ENCODE measurements around the gene CHAT.

Gene CHAT

DNA sequence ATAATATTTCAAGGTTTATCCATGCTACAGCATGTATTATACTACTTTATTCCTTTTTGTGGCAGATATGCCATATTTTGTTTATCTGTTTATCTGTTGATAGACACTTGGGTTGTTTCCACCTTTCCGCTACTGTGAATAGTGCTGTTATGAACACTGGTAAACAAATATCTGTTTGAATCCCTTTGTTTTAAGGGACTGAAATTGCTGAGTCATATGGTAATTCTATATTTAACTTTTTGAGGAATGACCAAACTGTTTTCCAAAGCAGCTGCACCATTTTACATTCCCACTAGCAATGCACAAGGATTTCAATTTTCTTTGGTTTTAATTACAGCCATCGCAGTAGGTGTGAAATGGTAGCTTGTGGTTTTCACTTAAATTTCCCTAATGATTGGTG, 69.0 kb downstream of the CHAT start:
- Histone ChIP-seq H3K36me3 (ENCODE audit: control insufficient read depth in 2 of 2, insufficient read depth in 1 of 2, low read length in 2 of 2) (no peaks in the 10 kb centered on the region), H3K9me3 (ENCODE audit: control insufficient read depth, insufficient read depth, low read depth, low read length) (no peaks in the 10 kb centered on the region), H3K4me1 (ENCODE audit: control insufficient read depth, insufficient read depth, low read length) (peaks cover 3% of the 10 kb centered on the region; the same call in 1 of the 2 replicates), H3K27ac (ENCODE audit: extremely low read depth, low read depth, low read length) (no peak overlapping the region), H3K4me3 (ENCODE audit: low read depth, low read length) (no peak overlapping the region)
- CTCF ChIA-PET: no interaction called here
- TF ChIP-seq ZBTB1 (tag by site-specific recombination; IDR thresholded peaks at IDR 0.05) (no peak), ZNF341 (tag by site-specific recombination; IDR thresholded peaks at IDR 0.05; ENCODE audit: low read depth) (no peak), ZNF560 (tag by site-specific recombination; IDR thresholded peaks at IDR 0.05; ENCODE audit: borderline replicate concordance) (no peak), TRIM28 (IDR thresholded peaks at IDR 0.05; ENCODE audit: borderline replicate concordance, low read length) (no peak), ZFP3 (tag by site-specific recombination; IDR thresholded peaks at IDR 0.05; ENCODE audit: low read depth) (no peak), OSR2 (tag by site-specific recombination; IDR thresholded peaks at IDR 0.05) (no peak), ZBTB21 (tag by site-specific recombination; IDR thresholded peaks at IDR 0.05) (no peak), ZNF600 (tag by site-specific recombination; IDR thresholded peaks at IDR 0.05) (no peak), ZNF2 (tag by site-specific recombination; IDR thresholded peaks at IDR 0.05) (no peak), SP2 (tag by site-specific recombination; IDR thresholded peaks at IDR 0.05) (no peak), ZFP37 (tag by site-specific recombination; IDR thresholded peaks at IDR 0.05) (no peak)
- TF ChIP-seq, protein P1, sequence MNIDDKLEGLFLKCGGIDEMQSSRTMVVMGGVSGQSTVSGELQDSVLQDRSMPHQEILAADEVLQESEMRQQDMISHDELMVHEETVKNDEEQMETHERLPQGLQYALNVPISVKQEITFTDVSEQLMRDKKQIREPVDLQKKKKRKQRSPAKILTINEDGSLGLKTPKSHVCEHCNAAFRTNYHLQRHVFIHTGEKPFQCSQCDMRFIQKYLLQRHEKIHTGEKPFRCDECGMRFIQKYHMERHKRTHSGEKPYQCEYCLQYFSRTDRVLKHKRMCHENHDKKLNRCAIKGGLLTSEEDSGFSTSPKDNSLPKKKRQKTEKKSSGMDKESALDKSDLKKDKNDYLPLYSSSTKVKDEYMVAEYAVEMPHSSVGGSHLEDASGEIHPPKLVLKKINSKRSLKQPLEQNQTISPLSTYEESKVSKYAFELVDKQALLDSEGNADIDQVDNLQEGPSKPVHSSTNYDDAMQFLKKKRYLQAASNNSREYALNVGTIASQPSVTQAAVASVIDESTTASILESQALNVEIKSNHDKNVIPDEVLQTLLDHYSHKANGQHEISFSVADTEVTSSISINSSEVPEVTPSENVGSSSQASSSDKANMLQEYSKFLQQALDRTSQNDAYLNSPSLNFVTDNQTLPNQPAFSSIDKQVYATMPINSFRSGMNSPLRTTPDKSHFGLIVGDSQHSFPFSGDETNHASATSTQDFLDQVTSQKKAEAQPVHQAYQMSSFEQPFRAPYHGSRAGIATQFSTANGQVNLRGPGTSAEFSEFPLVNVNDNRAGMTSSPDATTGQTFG (tag by site-specific recombination; IDR thresholded peaks at IDR 0.05; ENCODE audit: borderline replicate concordance): no peak
- TF ChIP-seq, protein P2, sequence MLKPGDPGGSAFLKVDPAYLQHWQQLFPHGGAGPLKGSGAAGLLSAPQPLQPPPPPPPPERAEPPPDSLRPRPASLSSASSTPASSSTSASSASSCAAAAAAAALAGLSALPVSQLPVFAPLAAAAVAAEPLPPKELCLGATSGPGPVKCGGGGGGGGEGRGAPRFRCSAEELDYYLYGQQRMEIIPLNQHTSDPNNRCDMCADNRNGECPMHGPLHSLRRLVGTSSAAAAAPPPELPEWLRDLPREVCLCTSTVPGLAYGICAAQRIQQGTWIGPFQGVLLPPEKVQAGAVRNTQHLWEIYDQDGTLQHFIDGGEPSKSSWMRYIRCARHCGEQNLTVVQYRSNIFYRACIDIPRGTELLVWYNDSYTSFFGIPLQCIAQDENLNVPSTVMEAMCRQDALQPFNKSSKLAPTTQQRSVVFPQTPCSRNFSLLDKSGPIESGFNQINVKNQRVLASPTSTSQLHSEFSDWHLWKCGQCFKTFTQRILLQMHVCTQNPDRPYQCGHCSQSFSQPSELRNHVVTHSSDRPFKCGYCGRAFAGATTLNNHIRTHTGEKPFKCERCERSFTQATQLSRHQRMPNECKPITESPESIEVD (tag by site-specific recombination; IDR thresholded peaks at IDR 0.05): no peak
- TF ChIP-seq, protein P3, sequence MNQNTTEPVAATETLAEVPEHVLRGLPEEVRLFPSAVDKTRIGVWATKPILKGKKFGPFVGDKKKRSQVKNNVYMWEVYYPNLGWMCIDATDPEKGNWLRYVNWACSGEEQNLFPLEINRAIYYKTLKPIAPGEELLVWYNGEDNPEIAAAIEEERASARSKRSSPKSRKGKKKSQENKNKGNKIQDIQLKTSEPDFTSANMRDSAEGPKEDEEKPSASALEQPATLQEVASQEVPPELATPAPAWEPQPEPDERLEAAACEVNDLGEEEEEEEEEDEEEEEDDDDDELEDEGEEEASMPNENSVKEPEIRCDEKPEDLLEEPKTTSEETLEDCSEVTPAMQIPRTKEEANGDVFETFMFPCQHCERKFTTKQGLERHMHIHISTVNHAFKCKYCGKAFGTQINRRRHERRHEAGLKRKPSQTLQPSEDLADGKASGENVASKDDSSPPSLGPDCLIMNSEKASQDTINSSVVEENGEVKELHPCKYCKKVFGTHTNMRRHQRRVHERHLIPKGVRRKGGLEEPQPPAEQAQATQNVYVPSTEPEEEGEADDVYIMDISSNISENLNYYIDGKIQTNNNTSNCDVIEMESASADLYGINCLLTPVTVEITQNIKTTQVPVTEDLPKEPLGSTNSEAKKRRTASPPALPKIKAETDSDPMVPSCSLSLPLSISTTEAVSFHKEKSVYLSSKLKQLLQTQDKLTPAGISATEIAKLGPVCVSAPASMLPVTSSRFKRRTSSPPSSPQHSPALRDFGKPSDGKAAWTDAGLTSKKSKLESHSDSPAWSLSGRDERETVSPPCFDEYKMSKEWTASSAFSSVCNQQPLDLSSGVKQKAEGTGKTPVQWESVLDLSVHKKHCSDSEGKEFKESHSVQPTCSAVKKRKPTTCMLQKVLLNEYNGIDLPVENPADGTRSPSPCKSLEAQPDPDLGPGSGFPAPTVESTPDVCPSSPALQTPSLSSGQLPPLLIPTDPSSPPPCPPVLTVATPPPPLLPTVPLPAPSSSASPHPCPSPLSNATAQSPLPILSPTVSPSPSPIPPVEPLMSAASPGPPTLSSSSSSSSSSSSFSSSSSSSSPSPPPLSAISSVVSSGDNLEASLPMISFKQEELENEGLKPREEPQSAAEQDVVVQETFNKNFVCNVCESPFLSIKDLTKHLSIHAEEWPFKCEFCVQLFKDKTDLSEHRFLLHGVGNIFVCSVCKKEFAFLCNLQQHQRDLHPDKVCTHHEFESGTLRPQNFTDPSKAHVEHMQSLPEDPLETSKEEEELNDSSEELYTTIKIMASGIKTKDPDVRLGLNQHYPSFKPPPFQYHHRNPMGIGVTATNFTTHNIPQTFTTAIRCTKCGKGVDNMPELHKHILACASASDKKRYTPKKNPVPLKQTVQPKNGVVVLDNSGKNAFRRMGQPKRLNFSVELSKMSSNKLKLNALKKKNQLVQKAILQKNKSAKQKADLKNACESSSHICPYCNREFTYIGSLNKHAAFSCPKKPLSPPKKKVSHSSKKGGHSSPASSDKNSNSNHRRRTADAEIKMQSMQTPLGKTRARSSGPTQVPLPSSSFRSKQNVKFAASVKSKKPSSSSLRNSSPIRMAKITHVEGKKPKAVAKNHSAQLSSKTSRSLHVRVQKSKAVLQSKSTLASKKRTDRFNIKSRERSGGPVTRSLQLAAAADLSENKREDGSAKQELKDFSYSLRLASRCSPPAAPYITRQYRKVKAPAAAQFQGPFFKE (tag by site-specific recombination; IDR thresholded peaks at IDR 0.05; ENCODE audit: borderline replicate concordance): no peak
- TF ChIP-seq, protein P4, sequence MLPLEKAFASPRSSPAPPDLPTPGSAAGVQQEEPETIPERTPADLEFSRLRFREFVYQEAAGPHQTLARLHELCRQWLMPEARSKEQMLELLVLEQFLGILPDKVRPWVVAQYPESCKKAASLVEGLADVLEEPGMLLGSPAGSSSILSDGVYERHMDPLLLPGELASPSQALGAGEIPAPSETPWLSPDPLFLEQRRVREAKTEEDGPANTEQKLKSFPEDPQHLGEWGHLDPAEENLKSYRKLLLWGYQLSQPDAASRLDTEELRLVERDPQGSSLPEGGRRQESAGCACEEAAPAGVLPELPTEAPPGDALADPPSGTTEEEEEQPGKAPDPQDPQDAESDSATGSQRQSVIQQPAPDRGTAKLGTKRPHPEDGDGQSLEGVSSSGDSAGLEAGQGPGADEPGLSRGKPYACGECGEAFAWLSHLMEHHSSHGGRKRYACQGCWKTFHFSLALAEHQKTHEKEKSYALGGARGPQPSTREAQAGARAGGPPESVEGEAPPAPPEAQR (tag by site-specific recombination; IDR thresholded peaks at IDR 0.05): no peak
- TF ChIP-seq, protein P5, sequence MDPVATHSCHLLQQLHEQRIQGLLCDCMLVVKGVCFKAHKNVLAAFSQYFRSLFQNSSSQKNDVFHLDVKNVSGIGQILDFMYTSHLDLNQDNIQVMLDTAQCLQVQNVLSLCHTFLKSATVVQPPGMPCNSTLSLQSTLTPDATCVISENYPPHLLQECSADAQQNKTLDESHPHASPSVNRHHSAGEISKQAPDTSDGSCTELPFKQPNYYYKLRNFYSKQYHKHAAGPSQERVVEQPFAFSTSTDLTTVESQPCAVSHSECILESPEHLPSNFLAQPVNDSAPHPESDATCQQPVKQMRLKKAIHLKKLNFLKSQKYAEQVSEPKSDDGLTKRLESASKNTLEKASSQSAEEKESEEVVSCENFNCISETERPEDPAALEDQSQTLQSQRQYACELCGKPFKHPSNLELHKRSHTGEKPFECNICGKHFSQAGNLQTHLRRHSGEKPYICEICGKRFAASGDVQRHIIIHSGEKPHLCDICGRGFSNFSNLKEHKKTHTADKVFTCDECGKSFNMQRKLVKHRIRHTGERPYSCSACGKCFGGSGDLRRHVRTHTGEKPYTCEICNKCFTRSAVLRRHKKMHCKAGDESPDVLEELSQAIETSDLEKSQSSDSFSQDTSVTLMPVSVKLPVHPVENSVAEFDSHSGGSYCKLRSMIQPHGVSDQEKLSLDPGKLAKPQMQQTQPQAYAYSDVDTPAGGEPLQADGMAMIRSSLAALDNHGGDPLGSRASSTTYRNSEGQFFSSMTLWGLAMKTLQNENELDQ (tag by site-specific recombination; IDR thresholded peaks at IDR 0.05; ENCODE audit: low read depth): no peak
- POLR2A ChIA-PET: no interaction called here
